GM21529 (cell line): ENCODE measurements around the gene R3HDM4.
"Not testable (repeated sequence)": the region's sequence is repeated elsewhere in the genome, so short reads cannot be mapped to it uniquely, and the experiment has no call there.

Source experiments
- ATAC-seq: cut with Tn5 transposase; IDR thresholded peaks from one replicate; pipeline ENCODE4 v1.9.1; 2021; ENCODE audit not compliant: unreplicated experiment

The R3HDM4 gene

GRCh38 chr19:913080-913748, at the start of gene R3HDM4:
Gene R3HDM4 (minus strand): TSS chr19:913219. CDS start chr19:913157, 62 bp downstream.
- peak; percentile 42 for ATAC-seq

- no peak for ATAC-seq
Observed at GRCh38 chr19:961866-962620, 49.0 kb upstream of the R3HDM4 start.

GRCh38 chr19:960601-960938, 47.6 kb upstream of the R3HDM4 start:
- no peak for ATAC-seq

GRCh38 chr19:960020-960419, 47.0 kb upstream of the R3HDM4 start:
- ATAC-seq, result no peak

GRCh38 chr19:958967-959855, 46.2 kb upstream of the R3HDM4 start:
- ATAC-seq, result no peak

GRCh38 chr19:957578-957977, 44.6 kb upstream of the R3HDM4 start:
- ATAC-seq, result not testable (repeated sequence)

GRCh38 chr19:956766-957440, 43.9 kb upstream of the R3HDM4 start:
- no peak for ATAC-seq

- no peak for ATAC-seq
Observed at GRCh38 chr19:955803-956765, 43.1 kb upstream of the R3HDM4 start.

GRCh38 chr19:954672-955494, 41.9 kb upstream of the R3HDM4 start:
- ATAC-seq, result peak; percentile 52

- ATAC-seq, result no peak
Observed at GRCh38 chr19:954272-954671, 41.3 kb upstream of the R3HDM4 start.

- ATAC-seq, result no peak
Observed at GRCh38 chr19:953445-954271, 40.6 kb upstream of the R3HDM4 start.

- no peak for ATAC-seq
Observed at GRCh38 chr19:952680-953444, 39.8 kb upstream of the R3HDM4 start.

GRCh38 chr19:952049-952679, 39.1 kb upstream of the R3HDM4 start:
- no peak for ATAC-seq

- ATAC-seq, result no peak
Observed at GRCh38 chr19:950352-951066, 37.5 kb upstream of the R3HDM4 start.

- ATAC-seq, result no peak
Observed at GRCh38 chr19:948842-949496, 36.0 kb upstream of the R3HDM4 start.
